Neural cell (in vitro differentiated cells): ENCODE results near the gene TNFRSF19. TPM values are rescaled to one million over a fixed set of nuclear protein-coding genes. Genes with fewer than 3 reads are reported as not detected.

Source experiments
- H2AFZ ChIP-seq: fragments of 200-600, 300-800 bp; sonication (generic), shearing (Covaris generic); 2 replicates; pipeline ENCODE4 v1.6.0; 2014; ENCODE audit warnings: low read depth, mild to moderate bottlenecking, antibody characterized with exemption, low read length, moderate library complexity
- H3F3A ChIP-seq: fragments of 200-600 bp; shearing (Covaris generic); 2 replicates; pipeline ENCODE4 v1.6.1; 2016; ENCODE audit warnings: mild to moderate bottlenecking, moderate library complexity, mixed read lengths, antibody characterized with exemption, low read length; ENCODE audit not compliant: insufficient read depth, poor library complexity, severe bottlenecking
- H3K27ac ChIP-seq: fragments of 200-600, 300-800 bp; sonication (generic), shearing (Covaris generic); 2 replicates; pipeline ENCODE4 v1.5.1; 2014; ENCODE audit warnings: mild to moderate bottlenecking, low read length, moderate library complexity
- H3K27me3 ChIP-seq: fragments of 300-800, 200-600 bp; sonication (generic), shearing (Covaris generic); 2 replicates; pipeline ENCODE4 v1.6.0; 2014; ENCODE audit warnings: mild to moderate bottlenecking, low read depth, low read length, moderate library complexity; ENCODE audit not compliant: insufficient read depth
- H3K36me3 ChIP-seq: fragments of 300-800, 200-600 bp; sonication (generic), shearing (Covaris generic); 2 replicates; pipeline ENCODE4 v1.5.1; 2014; ENCODE audit warnings: mild to moderate bottlenecking, antibody characterized with exemption, low read length, moderate library complexity; ENCODE audit not compliant: insufficient read depth
- H3K4me2 ChIP-seq: fragments of 300-800, 200-600 bp; sonication (generic), shearing (Covaris generic); 2 replicates; pipeline ENCODE4 v1.6.0; 2014; ENCODE audit warnings: mild to moderate bottlenecking, low read length
- H3K4me3 ChIP-seq: fragments of 300-800, 200-600 bp; sonication (generic), shearing (Covaris generic); 2 replicates; pipeline ENCODE4 v1.5.1; 2014; ENCODE audit warnings: mild to moderate bottlenecking, low read length, moderate library complexity
- H3K79me2 ChIP-seq: fragments of 200-600 bp; shearing (Covaris generic); replicated peaks from 2 replicates; pipeline ENCODE4 v1.6.0; 2014; ENCODE audit warnings: mild to moderate bottlenecking, low read length, moderate library complexity; ENCODE audit not compliant: insufficient read depth
- H3K9ac ChIP-seq: fragments of 300-800, 200-600 bp; sonication (generic), shearing (Covaris generic); 2 replicates; pipeline ENCODE4 v1.6.1; 2016; ENCODE audit warnings: mild to moderate bottlenecking, low read length, mixed read lengths
- H3K9me2 ChIP-seq: fragments of 200-600 bp; shearing (Covaris generic); 2 replicates; pipeline ENCODE4 v1.6.1; 2016; ENCODE audit warnings: mild to moderate bottlenecking, low read length, mixed read lengths; ENCODE audit not compliant: insufficient read depth
- H3K9me3 ChIP-seq: fragments of 200-600, 300-800 bp; sonication (generic), shearing (Covaris generic); 2 replicates; pipeline ENCODE4 v1.6.1; 2016; ENCODE audit warnings: mild to moderate bottlenecking, mixed run types, low read length, moderate library complexity, mixed read lengths
- H4K20me1 ChIP-seq: fragments of 200-600 bp; shearing (Covaris generic); 2 replicates; pipeline ENCODE4 v1.6.1; 2016; ENCODE audit warnings: mild to moderate bottlenecking, mixed run types; ENCODE audit not compliant: insufficient read depth
- CTCF ChIP-seq: fragments of 450-650 bp; IDR thresholded peaks from 2 replicates; pipeline ENCODE4 v1.5.1; 2014; ENCODE audit warnings: antibody characterized with exemption, mild to moderate bottlenecking, moderate library complexity; ENCODE audit not compliant: poor library complexity, severe bottlenecking
- EP300 ChIP-seq: fragments of 450-650 bp; conservative IDR thresholded peaks from 2 replicates; pipeline ENCODE4 v1.6.1; 2014; ENCODE audit warnings: antibody characterized with exemption, mild to moderate bottlenecking, moderate library complexity; ENCODE audit not compliant: poor library complexity, severe bottlenecking
- EZH2 ChIP-seq: fragments of 200-600, 300-800 bp; shearing (Covaris generic), sonication (generic); IDR thresholded peaks from 2 replicates; pipeline ENCODE4 v1.6.1; 2014; ENCODE audit warnings: antibody characterized with exemption, low read length, borderline replicate concordance, mild to moderate bottlenecking; ENCODE audit not compliant: insufficient read depth, poor library complexity, severe bottlenecking
- MXI1 ChIP-seq: fragments of 450-650 bp; conservative IDR thresholded peaks from 2 replicates; pipeline ENCODE4 v1.6.1; 2014; ENCODE audit warnings: antibody characterized with exemption, mild to moderate bottlenecking; ENCODE audit not compliant: poor library complexity, severe bottlenecking
- POLR2AphosphoS5 ChIP-seq: IDR thresholded peaks from 2 replicates; pipeline ENCODE4 v1.6.1; 2012
- RAD21 ChIP-seq: fragments of 450-650 bp; conservative IDR thresholded peaks from 2 replicates; pipeline ENCODE4 v1.6.1; 2014; ENCODE audit warnings: antibody characterized with exemption, mild to moderate bottlenecking, moderate library complexity
- SMC3 ChIP-seq: fragments of 450-650 bp; conservative IDR thresholded peaks from 2 replicates; pipeline ENCODE4 v1.6.1; 2014; ENCODE audit warnings: antibody characterized with exemption, mild to moderate bottlenecking, moderate library complexity; ENCODE audit not compliant: poor library complexity
- TAF1 ChIP-seq: IDR thresholded peaks from 2 replicates; pipeline ENCODE4 v1.6.1; 2012; ENCODE audit warnings: low read depth
- polyA plus RNA-seq: library from polyadenylated mRNA; depleted of rRNA; stranded (reverse); fragments of >200 nt; gene quantifications from 2 replicates; pipeline ENCODE4 v1.2.3, GENCODE V29; 2014
- TF ChIP-seq, protein P1 (sequence below): IDR thresholded peaks from 2 replicates; pipeline ENCODE4 v1.6.1; 2012; ENCODE audit warnings: borderline replicate concordance

Gene TNFRSF19
- polyA plus RNA-seq, 1 donor from 2014 or later, result 3.3 TPM

GRCh38 chr13:23699271-23699670 lies 129.1 kb downstream of the TNFRSF19 start:
- Histone ChIP-seq H2AFZ (no peak overlapping the region), H4K20me1 (no peaks in the 10 kb centered on the region), H3K9me2 (no peaks in the 10 kb centered on the region), H3K9ac (no peak overlapping the region), H3K4me3 (no peak overlapping the region), H3K27ac (no peak overlapping the region), H3F3A (no peaks in the 10 kb centered on the region), H3K9me3 (no peaks in the 10 kb centered on the region), H3K4me2 (no peak overlapping the region), H3K27me3 (no peaks in the 10 kb centered on the region), H3K36me3 (no peaks in the 10 kb centered on the region), H3K79me2 (no peaks in the 10 kb centered on the region)
- TF ChIP-seq CTCF (no peak), MXI1 (no peak), EP300 (no peak), EZH2 (no peak)

GRCh38 chr13:23701186-23701585 lies 131.0 kb downstream of the TNFRSF19 start:
- no peak overlapping the region for H3K9ac ChIP-seq
- H3K27me3 ChIP-seq, result no peaks in the 10 kb centered on the region
- H3K27ac ChIP-seq, result no peak overlapping the region
- no peaks in the 10 kb centered on the region for H3F3A ChIP-seq
- H3K9me2 ChIP-seq, result no peaks in the 10 kb centered on the region
- no peaks in the 10 kb centered on the region for H3K79me2 ChIP-seq
- H3K4me3 ChIP-seq, result no peak overlapping the region
- no peak overlapping the region for H2AFZ ChIP-seq
- H3K4me2 ChIP-seq, result no peak overlapping the region
- H3K9me3 ChIP-seq, result no peaks in the 10 kb centered on the region
- no peaks in the 10 kb centered on the region for H4K20me1 ChIP-seq
- no peaks in the 10 kb centered on the region for H3K36me3 ChIP-seq
- TF ChIP-seq SMC3, result no peak
- no peak for TF ChIP-seq EZH2
- no peak for TF ChIP-seq MXI1
- TF ChIP-seq, protein P1, sequence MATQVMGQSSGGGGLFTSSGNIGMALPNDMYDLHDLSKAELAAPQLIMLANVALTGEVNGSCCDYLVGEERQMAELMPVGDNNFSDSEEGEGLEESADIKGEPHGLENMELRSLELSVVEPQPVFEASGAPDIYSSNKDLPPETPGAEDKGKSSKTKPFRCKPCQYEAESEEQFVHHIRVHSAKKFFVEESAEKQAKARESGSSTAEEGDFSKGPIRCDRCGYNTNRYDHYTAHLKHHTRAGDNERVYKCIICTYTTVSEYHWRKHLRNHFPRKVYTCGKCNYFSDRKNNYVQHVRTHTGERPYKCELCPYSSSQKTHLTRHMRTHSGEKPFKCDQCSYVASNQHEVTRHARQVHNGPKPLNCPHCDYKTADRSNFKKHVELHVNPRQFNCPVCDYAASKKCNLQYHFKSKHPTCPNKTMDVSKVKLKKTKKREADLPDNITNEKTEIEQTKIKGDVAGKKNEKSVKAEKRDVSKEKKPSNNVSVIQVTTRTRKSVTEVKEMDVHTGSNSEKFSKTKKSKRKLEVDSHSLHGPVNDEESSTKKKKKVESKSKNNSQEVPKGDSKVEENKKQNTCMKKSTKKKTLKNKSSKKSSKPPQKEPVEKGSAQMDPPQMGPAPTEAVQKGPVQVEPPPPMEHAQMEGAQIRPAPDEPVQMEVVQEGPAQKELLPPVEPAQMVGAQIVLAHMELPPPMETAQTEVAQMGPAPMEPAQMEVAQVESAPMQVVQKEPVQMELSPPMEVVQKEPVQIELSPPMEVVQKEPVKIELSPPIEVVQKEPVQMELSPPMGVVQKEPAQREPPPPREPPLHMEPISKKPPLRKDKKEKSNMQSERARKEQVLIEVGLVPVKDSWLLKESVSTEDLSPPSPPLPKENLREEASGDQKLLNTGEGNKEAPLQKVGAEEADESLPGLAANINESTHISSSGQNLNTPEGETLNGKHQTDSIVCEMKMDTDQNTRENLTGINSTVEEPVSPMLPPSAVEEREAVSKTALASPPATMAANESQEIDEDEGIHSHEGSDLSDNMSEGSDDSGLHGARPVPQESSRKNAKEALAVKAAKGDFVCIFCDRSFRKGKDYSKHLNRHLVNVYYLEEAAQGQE, result no peak
- TF ChIP-seq RAD21, result no peak
- no peak for TF ChIP-seq POLR2AphosphoS5
- no peak for TF ChIP-seq EP300
- TF ChIP-seq TAF1, result no peak
- TF ChIP-seq CTCF, result no peak
